ENCODE data around the gene KCNIP4.

- TF ChIP-seq CTCF (IDR thresholded peaks at IDR 0.05) (no peak), POLR2A (IDR thresholded peaks at IDR 0.05) (no peak)
Measured at GRCh38 chr4:21177092-21177491, 771.5 kb downstream of the KCNIP4 start.
